T-helper 2 cell treated with Interferon-gamma antibody and Interleukin-4, amounts not matched to agents 5 μg/mL and 100 μg/mL, for 36 hours (primary cell): ENCODE results near the gene GPR15LG.

Source experiments
- DNase-seq: peaks from one replicate; pipeline ENCODE4 v3.0.0; 2021; ENCODE audit warnings: low spot score
- H3K27ac Mint-ChIP-seq: one replicate; pipeline ENCODE4 v1.8.0; 2021; ENCODE audit warnings: mild to moderate bottlenecking, mixed read lengths
- H3K27me3 Mint-ChIP-seq: one replicate; pipeline ENCODE4 v1.8.0; 2021; ENCODE audit warnings: low read depth, mixed read lengths
- H3K36me3 Mint-ChIP-seq: one replicate; pipeline ENCODE4 v1.8.0; 2021; ENCODE audit warnings: low read depth, mixed read lengths
- H3K4me1 Mint-ChIP-seq: one replicate; pipeline ENCODE4 v1.8.0; 2021; ENCODE audit warnings: low read depth, mixed read lengths
- H3K4me3 Mint-ChIP-seq: one replicate; pipeline ENCODE4 v1.8.0; 2022; ENCODE audit warnings: mild to moderate bottlenecking, moderate library complexity, mixed read lengths
- H3K9me3 Mint-ChIP-seq: one replicate; pipeline ENCODE4 v1.8.0; 2021; ENCODE audit warnings: mixed read lengths

The GPR15LG gene

DNA sequence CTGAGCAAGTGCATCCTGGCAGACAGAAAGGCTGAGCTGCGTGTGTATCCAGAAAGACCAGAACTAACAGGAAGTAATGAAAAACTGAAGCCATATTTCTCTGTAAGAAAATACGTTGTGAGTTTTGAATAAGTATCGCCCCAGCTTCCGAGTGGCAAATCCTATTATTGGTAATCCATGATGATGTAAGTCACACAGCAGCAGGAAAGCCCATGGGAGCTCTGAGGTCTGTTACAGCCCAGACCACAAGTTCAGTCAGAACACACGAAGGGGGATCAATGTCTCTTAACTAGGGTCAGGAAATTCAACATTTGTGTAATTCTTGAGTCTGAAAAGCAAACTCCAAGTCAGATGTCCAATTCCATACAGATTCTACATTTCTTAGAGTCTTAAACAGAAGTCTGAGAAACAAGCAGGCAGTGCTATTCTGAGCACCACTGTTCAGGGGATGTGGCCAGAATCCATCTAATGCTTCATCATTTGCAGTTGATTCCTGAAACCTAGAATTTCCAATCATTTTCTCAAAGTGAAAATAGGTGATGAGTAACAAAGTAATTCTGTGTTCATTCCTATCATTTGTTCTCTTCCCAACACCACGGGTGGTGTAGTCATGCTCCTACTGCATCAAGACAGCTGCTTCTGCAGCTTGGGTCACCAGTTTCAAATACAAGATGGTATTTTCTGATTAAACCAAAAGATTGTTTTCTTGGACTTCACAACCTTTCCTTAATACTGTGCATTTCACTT, 52.0 kb downstream of the GPR15LG start, which contains the start of gene LRIT2:
LRIT2 (minus strand) TSS at position 118 of the 747 bp plus-strand sequence; CDS start at position 94, 24 bp downstream.
- no peaks in the 10 kb centered on the region for H3K4me1 Mint-ChIP-seq
- no peaks in the 10 kb centered on the region for H3K9me3 Mint-ChIP-seq
- no peak within 1 kb of the TSS for H3K4me3 Mint-ChIP-seq
- H3K36me3 Mint-ChIP-seq, result no peaks in the 10 kb centered on the region
- no peak within 1 kb of the TSS for H3K27ac Mint-ChIP-seq
- no peak for DNase-seq
- H3K27me3 Mint-ChIP-seq, result no peaks in the 10 kb centered on the region

GRCh38 chr10:84226616-84227015, 53.0 kb downstream of the GPR15LG start:
- DNase-seq, result no peak
- H3K4me1 Mint-ChIP-seq, result no peaks in the 10 kb centered on the region
- H3K4me3 Mint-ChIP-seq, result no peak overlapping the region
- no peaks in the 10 kb centered on the region for H3K36me3 Mint-ChIP-seq
- H3K9me3 Mint-ChIP-seq, result no peaks in the 10 kb centered on the region
- H3K27me3 Mint-ChIP-seq, result no peaks in the 10 kb centered on the region
- no peak overlapping the region for H3K27ac Mint-ChIP-seq

DNA sequence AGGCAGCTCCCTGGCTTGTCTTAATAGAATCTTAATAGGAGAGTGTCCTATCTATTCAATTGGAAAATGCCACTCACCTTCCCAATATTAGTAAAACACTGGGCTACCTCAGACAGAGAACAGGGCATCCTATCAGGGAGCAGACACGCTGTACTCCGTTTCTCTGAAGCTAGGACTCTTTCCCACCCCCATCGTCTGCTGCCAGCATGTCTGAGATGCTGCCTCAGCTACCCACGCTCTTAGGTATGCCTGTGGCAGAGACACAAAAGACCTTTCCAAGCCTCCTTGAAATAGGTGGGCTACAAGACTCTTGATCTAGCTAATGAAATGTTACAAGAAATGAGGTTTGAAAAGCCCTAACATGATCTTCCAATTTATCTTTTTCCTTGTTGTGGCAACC, 54.2 kb downstream of the GPR15LG start:
- Mint-ChIP-seq H3K9me3 (no peaks in the 10 kb centered on the region), H3K36me3 (no peaks in the 10 kb centered on the region), H3K4me3 (no peak overlapping the region), H3K4me1 (no peaks in the 10 kb centered on the region), H3K27ac (no peak overlapping the region), H3K27me3 (no peaks in the 10 kb centered on the region)
- no peak for DNase-seq

- Mint-ChIP-seq H3K4me1 (no peaks in the 10 kb centered on the region), H3K4me3 (no peak overlapping the region), H3K9me3 (no peaks in the 10 kb centered on the region), H3K36me3 (no peaks in the 10 kb centered on the region), H3K27ac (no peak overlapping the region), H3K27me3 (no peaks in the 10 kb centered on the region)
- DNase-seq, result no peak
Observed at GRCh38 chr10:84230359-84230758, 56.8 kb downstream of the GPR15LG start.

GRCh38 chr10:84232376-84232775, 58.8 kb downstream of the GPR15LG start:
- Mint-ChIP-seq H3K4me1 (no peaks in the 10 kb centered on the region), H3K9me3 (no peaks in the 10 kb centered on the region), H3K27me3 (peaks cover 2% of the 10 kb centered on the region), H3K4me3 (no peak overlapping the region), H3K27ac (no peak overlapping the region), H3K36me3 (no peaks in the 10 kb centered on the region)
- no peak for DNase-seq

GRCh38 chr10:84233940-84234339, 60.3 kb downstream of the GPR15LG start:
- H3K27ac Mint-ChIP-seq, result no peak overlapping the region
- H3K4me1 Mint-ChIP-seq, result no peaks in the 10 kb centered on the region
- H3K4me3 Mint-ChIP-seq, result no peak overlapping the region
- no peaks in the 10 kb centered on the region for H3K36me3 Mint-ChIP-seq
- H3K9me3 Mint-ChIP-seq, result no peaks in the 10 kb centered on the region
- H3K27me3 Mint-ChIP-seq, result peaks cover 2% of the 10 kb centered on the region
- DNase-seq, result no peak

DNA sequence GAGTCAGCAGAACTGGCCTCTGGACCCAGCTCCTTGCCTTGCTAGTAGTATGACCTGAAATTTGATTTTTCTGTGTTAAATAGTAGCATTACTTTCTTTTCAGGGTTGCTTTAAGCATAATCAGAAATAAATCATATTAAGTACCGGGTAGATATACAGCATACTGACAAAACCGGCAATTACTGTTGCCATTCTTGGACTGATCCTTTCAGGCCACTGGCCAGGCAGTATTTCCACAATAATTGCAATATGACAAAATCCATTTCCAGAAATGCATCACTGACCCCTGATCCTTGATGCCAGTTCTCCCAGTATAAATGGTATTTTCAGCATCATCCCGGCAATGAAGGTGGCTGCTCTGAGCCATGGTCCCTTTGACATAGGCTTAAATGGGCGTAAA, 60.9 kb downstream of the GPR15LG start:
- Mint-ChIP-seq H3K9me3 (no peaks in the 10 kb centered on the region), H3K27ac (no peak overlapping the region), H3K4me1 (no peaks in the 10 kb centered on the region), H3K4me3 (no peak overlapping the region), H3K36me3 (no peaks in the 10 kb centered on the region), H3K27me3 (peaks cover 2% of the 10 kb centered on the region)
- no peak for DNase-seq
